Right forelimb (tissue), 1 donor: Measurements from ENCODE around the gene R3HDM4.

ENCODE experiments used
- DNase-seq: peaks from one replicate; pipeline ENCODE4 v3.0.0-alpha.2; 2018

Gene R3HDM4

DNA sequence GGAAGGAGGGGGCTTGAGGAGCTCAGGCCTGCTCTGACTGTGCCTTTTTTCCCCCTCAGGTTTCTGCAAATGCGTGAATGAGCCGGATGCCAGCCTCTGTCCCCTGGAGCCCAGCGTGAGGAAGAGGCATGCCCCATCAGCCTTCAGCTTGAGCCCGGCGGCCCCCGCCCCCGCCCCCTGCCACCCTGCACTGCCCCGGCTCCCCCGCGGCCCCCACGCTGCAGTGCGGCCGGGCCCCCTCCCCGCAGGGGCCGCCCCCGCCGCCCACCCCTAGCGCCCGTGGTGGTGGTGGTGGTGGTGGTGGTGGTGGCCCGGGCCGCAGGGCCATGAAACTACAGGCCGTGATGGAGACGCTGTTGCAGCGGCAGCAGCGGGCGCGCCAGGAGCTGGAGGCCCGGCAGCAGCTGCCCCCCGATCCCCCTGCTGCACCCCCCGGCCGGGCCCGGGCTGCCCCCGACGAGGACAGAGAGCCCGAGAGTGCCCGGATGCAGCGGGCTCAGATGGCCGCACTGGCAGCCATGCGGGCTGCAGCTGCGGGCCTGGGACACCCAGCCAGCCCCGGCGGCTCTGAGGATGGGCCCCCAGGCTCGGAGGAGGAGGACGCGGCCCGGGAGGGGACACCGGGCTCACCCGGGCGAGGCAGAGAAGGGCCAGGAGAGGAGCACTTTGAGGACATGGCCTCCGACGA, 16.3 kb upstream of the R3HDM4 start:
- DNase-seq = no peak

- DNase-seq = no peak
Measured at GRCh38 chr19:928471-929202, 15.6 kb upstream of the R3HDM4 start.

- DNase-seq = no peak
Measured at GRCh38 chr19:927780-928401, 14.9 kb upstream of the R3HDM4 start.

DNA sequence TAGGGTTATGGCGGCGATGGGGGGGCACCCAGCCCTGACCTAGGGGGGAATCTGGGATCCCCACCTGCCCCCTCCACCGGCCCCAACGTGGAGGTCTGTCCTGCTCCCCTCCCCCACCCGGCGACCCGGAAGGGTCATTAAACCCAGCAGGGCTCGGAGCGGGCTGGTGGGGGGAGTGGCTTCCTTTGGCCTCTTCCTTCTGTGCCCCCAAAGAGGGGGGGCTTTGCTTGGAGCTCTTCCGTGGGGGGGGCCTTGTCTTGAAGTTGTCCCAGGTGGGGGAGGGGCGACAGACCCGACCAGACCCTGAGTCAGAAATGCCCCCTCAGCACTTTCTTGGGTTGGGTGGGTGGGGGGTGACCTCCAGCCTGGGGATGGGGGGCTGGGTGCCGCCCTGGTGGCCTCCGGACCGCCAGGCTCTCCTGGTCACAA, 14.3 kb upstream of the R3HDM4 start:
- DNase-seq = no peak

DNA sequence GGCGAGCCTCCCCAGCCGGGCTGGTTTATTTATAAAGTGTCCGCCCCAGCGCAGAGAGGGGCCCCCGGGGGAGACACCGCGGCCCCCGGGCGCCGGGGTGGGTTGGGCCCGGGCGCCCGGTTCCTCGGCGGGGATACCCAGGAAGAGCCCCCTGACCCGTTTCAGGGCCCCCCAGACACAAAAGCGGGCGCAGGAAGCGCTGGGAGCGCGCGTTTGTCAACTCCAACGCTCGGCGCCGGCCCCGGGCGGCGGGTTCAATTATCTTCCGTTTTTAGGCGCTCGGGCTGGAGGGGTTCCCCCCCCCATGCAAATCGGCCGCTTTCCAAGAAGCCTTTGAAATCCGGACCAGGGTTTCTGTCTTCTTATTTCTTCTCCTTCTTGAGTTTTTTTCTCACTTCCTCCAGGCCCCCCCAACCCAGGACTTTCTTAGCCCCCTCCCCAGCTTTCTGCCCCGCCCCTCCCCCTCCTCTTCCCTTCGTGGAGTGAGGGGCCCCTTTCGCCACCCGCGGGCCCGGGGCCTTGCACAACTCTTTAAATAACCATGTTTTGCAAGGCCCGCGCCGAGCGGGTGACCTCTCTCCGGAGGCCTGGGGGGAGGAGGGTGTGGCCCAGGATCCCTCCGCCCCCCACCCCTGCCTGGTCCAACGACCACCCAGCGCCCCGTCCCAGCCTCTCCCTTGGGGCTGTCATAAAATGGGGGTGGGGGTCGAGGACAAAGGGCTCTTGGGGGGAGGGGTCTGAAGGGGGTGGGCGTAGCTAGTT, 13.8 kb upstream of the R3HDM4 start:
- no peak for DNase-seq

- no peak for DNase-seq
Measured at GRCh38 chr19:926323-926588, 13.2 kb upstream of the R3HDM4 start.

DNA sequence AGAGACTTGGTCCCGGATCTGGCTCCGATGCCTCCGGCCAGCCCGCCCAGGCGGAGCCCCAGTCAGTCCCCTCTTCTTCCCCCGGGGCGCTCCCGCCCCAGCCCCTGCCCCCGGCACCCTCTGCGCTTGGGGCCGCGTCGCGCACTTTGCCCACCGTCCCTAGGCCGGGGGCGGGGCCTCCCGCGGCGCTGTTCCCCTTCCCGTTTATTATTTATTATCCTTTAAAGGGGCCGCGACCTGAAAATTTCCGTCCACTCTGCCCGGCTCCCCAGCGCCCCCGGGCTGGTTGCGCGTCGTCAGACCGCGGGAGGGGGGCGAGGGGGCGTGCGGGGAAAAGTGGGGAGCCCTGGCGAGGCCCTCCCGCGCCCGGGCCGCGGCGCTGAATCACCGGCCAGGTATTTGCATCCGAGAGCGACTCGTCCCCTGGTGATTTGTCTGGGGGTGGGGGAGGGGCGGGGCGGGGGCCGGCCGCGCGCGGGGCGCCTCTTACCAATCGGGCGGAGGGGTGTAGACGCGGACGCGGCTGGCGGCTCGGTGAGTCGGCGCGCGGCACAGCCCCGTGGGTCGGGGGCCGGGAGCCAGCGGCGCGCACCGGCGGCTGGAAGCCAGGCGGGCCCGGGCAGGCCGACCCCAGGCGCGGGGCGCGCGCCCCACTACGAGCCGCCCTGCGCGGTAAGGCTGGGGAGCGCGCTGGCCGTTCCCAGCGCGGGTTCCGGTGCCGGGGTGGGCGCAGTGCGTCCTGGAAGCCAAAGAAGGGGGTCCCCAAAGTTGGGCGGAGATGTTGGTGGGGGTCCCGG, 12.7 kb upstream of the R3HDM4 start, which contains the start of gene ARID3A:
TSS of gene ARID3A (plus strand) at position 510 of the 797 bp plus-strand sequence. CDS start 3,494 bp downstream, outside the sequence.
- DNase-seq = peak; percentile 91

DNA sequence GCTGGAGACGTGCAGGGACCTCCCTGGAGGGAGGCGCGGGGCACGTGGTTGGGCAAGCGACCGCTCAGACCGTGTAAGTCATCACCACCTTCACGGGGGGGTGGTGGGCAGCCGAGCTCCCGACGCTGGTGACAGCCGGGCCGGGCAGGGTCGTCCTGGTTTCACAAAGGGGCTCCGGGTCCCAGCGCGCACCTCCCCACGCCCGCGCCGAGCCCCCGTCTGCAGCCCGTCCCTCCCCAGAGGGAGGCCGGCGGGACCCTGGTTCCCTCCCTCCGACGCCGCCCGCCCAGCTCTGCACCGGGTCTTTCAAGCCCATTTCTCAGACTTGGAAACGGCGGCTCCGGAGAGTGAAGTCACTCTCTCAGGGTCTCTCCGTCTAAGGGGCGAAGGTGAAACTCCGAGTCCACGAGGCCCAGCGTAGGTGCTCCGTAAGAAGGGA, 12.1 kb upstream of the R3HDM4 start:
- DNase-seq = no peak

DNA sequence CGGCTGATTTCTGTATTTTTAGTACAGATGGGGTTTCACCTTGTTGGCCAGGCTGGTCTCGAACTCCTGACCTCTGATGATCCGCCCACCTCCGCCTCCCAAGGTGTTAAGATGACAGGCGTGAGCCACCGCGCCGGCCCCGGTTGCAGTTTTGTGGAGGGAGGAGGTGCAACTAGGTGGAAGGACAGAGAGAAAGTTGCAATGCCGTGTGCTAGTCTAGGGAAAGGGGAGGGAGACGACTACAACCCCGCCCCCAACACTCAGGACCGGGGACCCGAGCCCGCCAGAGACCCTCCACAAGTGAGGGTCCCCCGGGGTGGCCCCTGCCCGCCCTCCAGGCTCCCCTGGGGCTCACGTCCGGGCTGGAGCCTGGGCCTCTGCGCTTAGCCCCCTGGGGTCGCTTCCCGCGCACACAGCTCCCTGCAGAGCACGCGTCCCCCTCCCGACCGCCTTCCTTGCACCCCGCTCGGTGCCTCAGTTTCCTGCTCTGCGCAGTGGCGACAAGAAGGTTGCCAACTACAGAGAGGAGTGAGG, 11.6 kb upstream of the R3HDM4 start:
- DNase-seq = no peak

GRCh38 chr19:920051-920864, 7.2 kb upstream of the R3HDM4 start:
- no peak for DNase-seq

- no peak for DNase-seq
Measured at GRCh38 chr19:919199-920050, 6.4 kb upstream of the R3HDM4 start.

DNA sequence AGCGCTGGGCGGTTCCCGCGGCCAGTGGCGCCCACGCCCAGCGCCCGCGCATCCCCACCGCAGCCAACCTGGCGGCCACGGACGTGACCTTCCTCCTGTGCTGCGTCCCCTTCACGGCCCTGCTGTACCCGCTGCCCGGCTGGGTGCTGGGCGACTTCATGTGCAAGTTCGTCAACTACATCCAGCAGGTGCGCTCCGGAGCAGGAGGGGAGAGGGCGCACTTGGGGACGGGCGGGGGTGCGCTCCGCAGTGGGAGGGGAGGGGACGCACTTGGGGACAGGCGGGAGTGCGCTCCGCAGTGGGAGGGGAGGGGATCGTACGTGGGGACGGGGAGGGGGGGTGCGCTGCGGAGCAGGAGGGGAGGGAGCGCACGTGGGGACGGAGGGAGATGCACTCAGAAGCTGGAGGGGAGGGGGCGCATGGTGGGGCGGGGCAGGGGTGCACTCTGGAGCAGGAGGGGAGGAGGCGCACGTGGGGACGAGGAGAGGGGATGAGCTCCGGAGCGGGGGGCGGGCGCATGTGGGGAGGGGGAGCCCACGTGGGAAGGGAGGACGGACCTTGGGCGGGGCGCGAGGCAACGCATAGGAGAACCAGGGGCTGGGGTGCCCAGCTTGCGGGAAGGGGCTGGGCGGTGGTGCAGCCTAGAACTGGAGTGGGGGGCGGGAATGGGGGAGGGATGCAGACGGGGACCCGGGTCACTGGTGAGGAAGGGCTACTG, 5.6 kb upstream of the R3HDM4 start:
- no peak for DNase-seq

GRCh38 chr19:918152-918437, 5.1 kb upstream of the R3HDM4 start:
- DNase-seq = no peak

- DNase-seq = no peak
Measured at GRCh38 chr19:917323-918151, 4.5 kb upstream of the R3HDM4 start, which contains the start of gene KISS1R. Gene KISS1R, plus strand, starts transcription at chr19:917333. Its CDS starts 170 bp downstream, at chr19:917503.

DNA sequence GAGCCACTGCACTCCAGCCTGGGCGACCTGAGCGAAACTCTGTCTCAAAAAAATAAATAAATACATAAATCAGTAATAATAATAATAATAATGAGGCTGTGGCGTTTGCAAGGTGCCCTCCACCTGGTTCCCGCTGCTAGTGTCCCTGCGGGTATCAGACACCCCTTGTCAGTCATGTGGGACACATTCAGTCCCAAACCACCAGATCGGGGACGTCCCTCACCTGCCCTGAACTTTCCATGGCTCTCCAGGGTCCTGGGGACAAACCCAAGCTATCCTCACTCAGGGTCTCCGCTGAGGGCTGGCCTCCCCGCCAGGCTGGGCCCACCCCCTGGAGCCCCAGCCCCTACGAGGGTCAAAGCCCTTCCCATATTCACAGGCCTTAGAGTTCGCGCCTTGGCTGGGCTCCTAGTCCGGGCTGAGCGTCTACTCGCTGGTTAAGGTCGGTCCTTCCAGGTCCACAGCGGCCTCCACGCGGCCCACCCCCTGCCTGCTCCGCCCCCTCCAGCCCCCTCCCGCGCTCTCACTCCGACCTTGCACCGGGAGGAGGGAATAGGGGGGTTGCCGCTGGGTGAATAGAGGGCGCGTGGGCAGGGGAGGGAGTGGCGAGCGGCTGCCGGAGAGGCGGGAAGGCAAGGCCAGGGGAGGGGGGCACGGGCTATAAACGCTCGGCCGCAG, 3.8 kb upstream of the R3HDM4 start:
- no peak for DNase-seq

GRCh38 chr19:912181-913079, 589 bp downstream of the R3HDM4 start:
- DNase-seq = no peak
